ENCODE data around the gene SH3RF3. TPM values are rescaled to one million over a fixed set of nuclear protein-coding genes. Genes with fewer than 3 reads are reported as not detected.
"Not testable (repeated sequence)": the region's sequence is repeated elsewhere in the genome, so short reads cannot be mapped to it uniquely, and the experiment has no call there.

SH3RF3 gene
- polyA plus RNA-seq, 3 donors from 2014 or later, result not detected

DNA sequence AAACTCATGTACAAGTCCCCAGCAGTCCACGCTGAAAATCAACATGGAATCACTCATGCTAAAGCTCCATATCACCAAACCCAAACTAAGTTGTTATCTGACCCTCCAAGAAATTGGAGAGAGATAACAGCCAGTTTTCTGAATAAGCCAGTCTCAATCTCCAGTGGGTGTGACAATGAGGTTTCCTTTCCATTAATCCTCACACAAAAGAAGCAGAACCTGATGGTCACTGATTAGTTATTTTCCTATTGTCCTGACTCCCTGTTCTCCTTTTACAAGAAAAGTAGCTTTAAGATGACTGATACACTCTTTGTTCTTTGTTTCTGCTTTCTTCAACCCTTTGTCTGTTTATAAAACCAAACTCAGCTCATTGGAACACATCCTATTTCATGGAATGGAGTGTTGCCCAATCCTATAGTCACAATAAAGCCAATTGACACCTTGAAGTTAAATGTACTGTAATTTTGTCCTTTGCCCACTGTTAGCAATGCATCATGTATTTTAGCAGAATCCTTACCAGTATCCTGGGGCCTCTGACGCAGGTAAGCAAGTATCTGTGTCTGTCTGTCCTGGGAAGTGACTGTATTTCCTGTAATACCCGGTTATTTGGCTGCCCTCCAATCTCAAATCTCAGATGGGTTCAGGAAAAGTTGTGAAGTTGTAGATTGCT, 30.6 kb upstream of the SH3RF3 start:
- Mint-ChIP-seq H3K4me3 (no peak overlapping the region), H3K9me3 (no peaks in the 10 kb centered on the region), H3K27ac (no peak overlapping the region), H3K4me1 (no peaks in the 10 kb centered on the region), H3K36me3 (peaks cover 0 to 5% (median 0%) of the 10 kb centered on the region in 3 donors), H3K27me3 (ENCODE audit: low read depth in 3 of 3) (peaks cover 0 to 8% (median 3%) of the 10 kb centered on the region in 3 donors)
- no peak for DNase-seq

DNA sequence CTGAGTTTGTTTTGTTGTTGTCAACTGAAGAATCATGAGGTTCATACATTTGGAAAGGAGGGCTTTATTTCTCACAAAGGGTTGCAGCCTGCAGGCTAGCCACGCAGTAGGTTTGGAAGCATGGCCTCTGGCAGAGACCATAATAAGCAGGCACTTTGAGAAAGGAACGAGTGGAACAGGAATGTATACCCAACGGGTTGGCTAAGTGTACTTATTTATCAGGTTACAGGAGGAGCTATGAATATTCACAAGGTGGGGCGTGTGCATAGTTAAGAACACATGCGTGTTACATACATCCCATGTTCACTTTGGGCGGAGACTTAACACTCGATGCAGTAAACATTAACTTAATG, 30.1 kb upstream of the SH3RF3 start:
- H3K27ac Mint-ChIP-seq, result no peak overlapping the region

DNA sequence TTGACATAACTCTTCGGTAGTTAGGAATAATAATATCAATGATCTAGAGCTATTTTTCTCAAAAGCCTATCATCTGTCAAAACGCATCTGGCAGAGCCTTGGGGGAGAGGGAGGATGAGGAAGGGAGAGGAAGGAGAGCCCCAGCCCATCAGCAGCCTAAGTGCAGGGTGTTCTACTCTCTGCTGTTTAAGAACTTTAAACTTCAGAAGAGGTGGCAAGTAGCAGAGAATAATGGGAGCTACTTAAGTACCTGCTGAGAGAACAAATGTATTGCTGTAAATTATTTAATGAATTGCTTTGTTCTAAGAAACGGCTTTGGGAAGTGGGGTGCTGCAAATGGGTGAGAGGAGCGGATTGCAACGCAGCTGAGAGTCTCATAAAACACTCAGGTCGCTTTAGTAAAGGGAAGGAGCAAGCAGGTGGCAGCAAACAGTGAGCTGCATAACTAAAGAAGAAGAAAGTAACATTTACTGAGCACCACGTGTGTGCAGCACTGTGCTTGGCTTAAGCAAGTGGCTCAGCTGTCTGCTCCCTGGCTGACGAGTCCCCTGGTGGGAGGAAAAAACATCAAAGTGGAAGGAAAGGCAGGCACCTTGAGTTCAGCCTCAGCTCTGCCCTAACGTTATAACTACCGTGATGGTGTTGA, 26.3 kb upstream of the SH3RF3 start:
- H3K4me1 Mint-ChIP-seq, result no peaks in the 10 kb centered on the region
- peaks cover 0 to 5% (median 0%) of the 10 kb centered on the region in 3 donors for H3K36me3 Mint-ChIP-seq
- H3K9me3 Mint-ChIP-seq, result no peaks in the 10 kb centered on the region
- H3K4me3 Mint-ChIP-seq, result no peak overlapping the region
- no peak overlapping the region for H3K27ac Mint-ChIP-seq
- no peak for DNase-seq
- peaks cover 2 to 9% (median 6%) of the 10 kb centered on the region in 3 donors for H3K27me3 Mint-ChIP-seq (ENCODE audit: low read depth in 3 of 3)

More for the DNA sequence above, 30.1 kb upstream of the SH3RF3 start:
- H3K4me1 Mint-ChIP-seq, result no peaks in the 10 kb centered on the region
- H3K9me3 Mint-ChIP-seq, result no peaks in the 10 kb centered on the region
- no peak for DNase-seq
- H3K36me3 Mint-ChIP-seq, result peaks cover 0 to 5% (median 0%) of the 10 kb centered on the region in 3 donors
- H3K27me3 Mint-ChIP-seq (ENCODE audit: low read depth in 3 of 3), result peaks cover 0 to 8% (median 3%) of the 10 kb centered on the region in 3 donors
- H3K4me3 Mint-ChIP-seq, result no peak overlapping the region

DNA sequence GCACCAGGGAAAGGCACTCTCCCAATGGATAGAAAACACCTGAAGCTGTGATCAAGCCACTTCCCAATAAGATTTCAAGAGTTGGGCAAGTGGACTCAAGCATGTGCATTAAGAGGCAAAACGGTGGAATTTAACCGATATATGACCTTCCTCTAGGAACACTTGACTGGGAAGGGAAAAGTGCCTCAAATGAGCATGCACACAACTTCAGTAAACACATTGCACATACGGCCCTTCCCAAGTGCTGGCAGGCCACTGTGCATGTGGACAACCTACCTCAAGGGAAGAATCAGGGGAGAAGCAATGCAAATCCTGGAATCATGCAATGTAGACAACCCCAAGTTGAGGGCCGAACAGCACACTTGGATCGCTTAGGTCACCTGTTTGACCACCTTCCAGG, 23.9 kb upstream of the SH3RF3 start:
- H3K4me3 Mint-ChIP-seq, result no peak overlapping the region
- no peak overlapping the region for H3K27ac Mint-ChIP-seq
- no peaks in the 10 kb centered on the region for H3K9me3 Mint-ChIP-seq
- H3K27me3 Mint-ChIP-seq (ENCODE audit: low read depth in 3 of 3), result peaks cover 3 to 7% (median 4%) of the 10 kb centered on the region in 3 donors
- H3K36me3 Mint-ChIP-seq, result no peaks in the 10 kb centered on the region
- H3K4me1 Mint-ChIP-seq, result no peaks in the 10 kb centered on the region
- no peak for DNase-seq

DNA sequence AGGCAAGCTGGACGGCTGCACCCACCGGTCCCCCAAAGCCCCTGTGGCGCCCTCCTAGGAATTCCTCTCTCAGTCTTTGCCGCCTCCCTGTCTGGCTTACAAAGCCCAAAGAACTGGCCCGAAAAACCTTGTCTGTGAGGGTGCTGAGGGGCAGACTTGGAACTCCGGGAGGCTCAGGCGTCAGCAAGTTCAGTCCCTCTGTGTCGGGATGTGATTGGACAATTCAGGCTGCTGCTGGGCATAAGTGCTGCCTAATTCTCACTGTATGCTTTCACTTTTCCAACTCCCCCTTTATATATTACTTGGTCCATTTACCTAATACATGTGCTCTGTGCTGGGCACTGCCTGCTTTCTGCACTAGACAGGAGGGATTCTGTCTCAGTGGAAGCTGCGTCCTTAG, 20.3 kb upstream of the SH3RF3 start:
- Mint-ChIP-seq H3K27me3 (ENCODE audit: low read depth in 3 of 3) (peaks cover 4 to 5% (median 5%) of the 10 kb centered on the region in 3 donors), H3K36me3 (no peaks in the 10 kb centered on the region), H3K27ac (no peak overlapping the region), H3K4me1 (no peaks in the 10 kb centered on the region), H3K9me3 (no peaks in the 10 kb centered on the region), H3K4me3 (no peak overlapping the region)
- DNase-seq, result no peak

DNA sequence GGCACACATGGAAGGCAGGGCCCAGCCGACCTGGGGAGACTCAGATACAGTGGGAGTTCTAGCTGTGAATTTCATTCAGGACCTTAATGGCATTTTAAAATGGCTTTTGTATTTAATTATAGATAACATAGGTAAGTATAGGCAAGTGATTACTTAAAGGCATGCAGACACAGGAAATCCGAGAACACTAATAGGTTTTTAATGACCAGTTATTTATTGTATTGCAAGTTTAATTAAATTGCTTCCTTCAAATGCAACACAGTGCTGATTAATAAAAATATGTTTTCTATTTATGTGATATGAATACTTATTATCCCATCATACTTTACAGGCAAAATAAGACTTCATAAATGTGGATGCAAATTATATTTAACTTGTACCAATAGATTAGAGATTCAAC, 19.7 kb upstream of the SH3RF3 start:
- no peaks in the 10 kb centered on the region for H3K9me3 Mint-ChIP-seq
- no peak overlapping the region for H3K27ac Mint-ChIP-seq
- H3K4me3 Mint-ChIP-seq, result no peak overlapping the region
- no peaks in the 10 kb centered on the region for H3K4me1 Mint-ChIP-seq
- H3K27me3 Mint-ChIP-seq (ENCODE audit: low read depth in 3 of 3), result peaks cover under 1 to 5% (median 3%) of the 10 kb centered on the region in 3 donors
- DNase-seq, result no peak
- H3K36me3 Mint-ChIP-seq, result no peaks in the 10 kb centered on the region

DNA sequence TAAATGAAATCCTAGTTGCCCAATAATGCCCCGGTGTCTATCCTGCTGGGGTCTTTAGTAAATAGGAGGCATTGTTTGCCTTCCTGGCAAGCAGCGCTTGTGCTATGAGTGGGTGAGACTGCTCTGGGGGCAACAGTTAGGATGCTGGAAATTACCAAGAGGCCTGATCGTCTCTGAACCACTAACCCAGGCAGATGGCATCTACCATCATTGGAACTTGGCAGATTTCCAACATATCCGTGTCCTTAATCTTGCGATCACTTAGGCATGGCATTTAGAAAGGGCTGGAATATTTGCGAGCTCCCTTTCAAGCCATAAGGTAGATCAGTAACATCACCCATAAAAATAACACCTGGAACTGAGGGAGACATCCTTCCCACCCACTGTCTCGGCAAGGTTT, 18.8 kb upstream of the SH3RF3 start:
- Mint-ChIP-seq H3K4me3 (no peak overlapping the region), H3K9me3 (no peaks in the 10 kb centered on the region), H3K27ac (no peak overlapping the region)

DNA sequence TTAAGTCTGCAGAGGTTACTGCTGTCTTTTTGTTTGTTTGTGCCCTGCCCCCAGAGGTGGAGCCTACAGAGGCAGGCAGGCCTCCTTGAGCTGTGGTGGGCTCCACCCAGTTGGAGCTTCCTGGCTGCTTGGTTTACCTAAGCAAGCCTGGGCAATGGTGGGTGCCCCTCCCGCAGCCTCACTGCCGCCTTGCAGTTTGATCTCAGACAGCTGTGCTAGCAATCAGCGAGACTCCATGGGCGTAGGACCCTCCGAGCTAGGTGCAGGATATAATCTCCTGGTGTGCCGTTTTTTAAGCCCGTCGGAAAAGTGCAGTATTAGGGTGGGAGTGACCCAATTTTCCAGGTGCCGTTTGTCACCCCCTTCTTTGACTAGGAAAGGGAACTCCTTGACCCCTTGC, 11.8 kb upstream of the SH3RF3 start:
- not testable (repeated sequence) for H3K4me3 Mint-ChIP-seq; H3K4me1 Mint-ChIP-seq; H3K27me3 Mint-ChIP-seq (ENCODE audit: low read depth in 3 of 3); H3K36me3 Mint-ChIP-seq; H3K27ac Mint-ChIP-seq; DNase-seq; H3K9me3 Mint-ChIP-seq

More for the DNA sequence above, 18.8 kb upstream of the SH3RF3 start:
- H3K27me3 Mint-ChIP-seq (ENCODE audit: low read depth in 3 of 3), result peaks cover 3 to 5% (median 5%) of the 10 kb centered on the region in 3 donors
- H3K36me3 Mint-ChIP-seq, result no peaks in the 10 kb centered on the region
- H3K4me1 Mint-ChIP-seq, result no peaks in the 10 kb centered on the region
- DNase-seq, result no peak

DNA sequence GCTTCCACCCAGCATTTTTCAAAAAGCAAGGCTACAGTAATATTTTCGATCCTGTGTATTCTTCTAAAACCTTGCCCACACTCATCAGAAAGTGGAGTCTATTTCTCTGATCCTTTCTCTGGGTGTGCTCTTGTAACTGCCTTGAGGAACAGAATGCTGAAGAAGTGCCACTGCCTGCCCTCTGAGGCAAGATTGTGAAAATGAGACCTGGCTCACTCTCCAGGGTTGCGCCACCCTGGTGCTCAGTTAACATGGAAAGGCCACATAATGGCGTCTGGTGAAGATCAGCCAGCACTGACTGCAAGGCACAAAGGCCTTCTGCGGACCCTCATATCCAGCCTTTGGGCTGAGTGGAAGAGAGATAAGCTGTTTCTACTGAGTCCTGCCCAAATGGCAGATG, 11.2 kb upstream of the SH3RF3 start:
- H3K4me3 Mint-ChIP-seq, result no peak overlapping the region
- no peak for DNase-seq
- no peaks in the 10 kb centered on the region for H3K4me1 Mint-ChIP-seq
- no peaks in the 10 kb centered on the region for H3K36me3 Mint-ChIP-seq
- H3K9me3 Mint-ChIP-seq, result no peaks in the 10 kb centered on the region
- no peak overlapping the region for H3K27ac Mint-ChIP-seq
- peaks cover 0 to 10% (median 6%) of the 10 kb centered on the region in 3 donors for H3K27me3 Mint-ChIP-seq (ENCODE audit: low read depth in 3 of 3)

DNA sequence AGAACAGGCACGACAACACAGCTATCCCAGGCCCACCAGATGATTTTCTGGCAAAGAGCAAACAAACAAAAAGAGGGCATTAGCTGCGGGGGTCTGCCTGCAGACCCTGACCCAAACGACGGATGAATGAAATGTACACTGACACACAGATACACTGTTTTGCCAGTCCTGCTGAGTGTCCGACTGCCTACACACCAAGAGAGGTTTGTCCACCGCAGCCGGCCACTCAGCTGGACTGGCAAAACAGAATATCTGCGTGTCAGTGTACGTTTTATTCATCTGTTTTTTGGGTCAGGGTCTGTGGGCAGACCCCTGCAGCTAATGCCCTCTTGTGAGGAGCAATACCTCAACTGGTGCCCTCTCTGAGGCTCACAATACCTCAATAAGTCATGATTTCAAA, 10.7 kb upstream of the SH3RF3 start:
- no peak for DNase-seq
- H3K36me3 Mint-ChIP-seq, result no peaks in the 10 kb centered on the region
- H3K27me3 Mint-ChIP-seq (ENCODE audit: low read depth in 3 of 3), result peaks cover 0 to 12% (median 6%) of the 10 kb centered on the region in 3 donors
- no peak overlapping the region for H3K4me3 Mint-ChIP-seq
- H3K4me1 Mint-ChIP-seq, result no peaks in the 10 kb centered on the region
- H3K9me3 Mint-ChIP-seq, result no peaks in the 10 kb centered on the region
- H3K27ac Mint-ChIP-seq, result no peak overlapping the region

DNA sequence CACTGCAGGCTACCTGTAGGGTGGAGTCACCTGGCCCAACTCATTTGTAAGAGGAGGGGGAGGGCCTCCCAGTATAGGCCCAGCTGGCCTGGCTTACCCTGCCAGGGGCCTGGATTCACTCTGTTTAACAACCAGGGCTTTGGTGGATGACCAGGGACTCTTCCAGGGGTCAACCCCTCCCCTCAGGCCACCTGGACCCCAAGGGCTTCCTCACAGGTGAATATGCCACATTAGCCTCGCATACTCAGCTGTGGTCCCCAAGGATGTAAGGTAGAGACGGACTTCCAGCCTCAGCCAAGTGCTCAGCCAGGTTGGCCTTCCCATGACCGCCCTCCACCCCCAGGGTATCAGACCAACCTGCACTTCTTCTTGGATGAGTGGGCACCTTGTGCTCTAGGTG, 8.8 kb upstream of the SH3RF3 start:
- no peak overlapping the region for H3K27ac Mint-ChIP-seq
- H3K27me3 Mint-ChIP-seq (ENCODE audit: low read depth in 3 of 3), result peaks cover 0 to 13% (median 3%) of the 10 kb centered on the region in 3 donors
- DNase-seq, result no peak
- H3K9me3 Mint-ChIP-seq, result no peaks in the 10 kb centered on the region
- no peaks in the 10 kb centered on the region for H3K36me3 Mint-ChIP-seq
- no peak overlapping the region for H3K4me3 Mint-ChIP-seq
- H3K4me1 Mint-ChIP-seq, result no peaks in the 10 kb centered on the region

DNA sequence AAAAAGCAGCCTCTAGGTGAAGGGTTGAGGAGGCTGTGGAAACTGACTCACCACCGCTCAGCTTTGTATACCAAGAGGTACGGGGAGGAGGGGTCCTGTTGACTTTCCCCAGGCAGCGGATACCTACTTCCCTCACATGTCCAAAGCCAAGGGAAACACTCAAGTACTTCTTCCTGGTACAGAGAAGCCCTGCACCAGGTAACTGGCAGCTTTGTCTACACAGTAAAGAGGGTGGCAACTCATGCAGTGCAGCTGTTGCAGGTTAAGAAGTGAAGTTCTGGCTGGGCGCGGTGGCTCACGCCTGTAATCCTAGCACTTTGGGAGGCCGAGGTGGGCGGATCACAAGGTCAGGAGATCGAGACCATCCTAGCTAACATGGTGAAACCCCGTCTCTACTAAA, 8.3 kb upstream of the SH3RF3 start:
- not testable (repeated sequence) for H3K4me3 Mint-ChIP-seq, DNase-seq, H3K4me1 Mint-ChIP-seq

DNA sequence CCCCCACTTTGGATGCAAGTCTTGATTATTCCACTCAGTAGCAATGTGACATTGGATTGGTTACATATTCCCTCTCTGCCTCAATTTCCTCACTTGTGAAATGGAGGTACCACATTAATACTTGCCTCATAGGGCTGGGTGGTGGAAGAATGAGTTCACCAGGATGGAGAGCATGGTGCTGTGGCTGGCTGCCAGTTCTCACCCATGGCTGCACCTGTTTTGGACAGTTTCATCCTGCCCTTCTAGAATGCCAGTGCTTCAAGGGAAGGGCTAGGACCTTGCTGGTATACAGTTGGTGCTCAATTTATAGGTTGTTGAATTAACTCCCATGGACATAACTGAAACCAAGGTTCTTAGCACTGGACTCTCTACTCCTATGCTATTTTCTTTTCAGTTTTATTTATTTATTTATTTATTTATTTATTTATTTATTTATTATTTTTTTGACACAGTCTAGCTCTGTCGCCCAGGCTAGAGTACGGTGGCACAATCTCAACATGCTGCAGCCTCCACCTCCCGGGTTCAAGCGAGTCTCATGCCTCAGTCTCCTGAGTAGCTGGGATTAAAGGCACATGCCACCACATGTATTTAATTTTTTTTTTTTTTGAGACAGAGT, 5.3 kb upstream of the SH3RF3 start:
- no peaks in the 10 kb centered on the region for H3K36me3 Mint-ChIP-seq
- H3K27ac Mint-ChIP-seq, result no peak overlapping the region
- peaks cover 5 to 8% of the 10 kb centered on the region in 2 donors for H3K4me1 Mint-ChIP-seq
- no peak overlapping the region for H3K4me3 Mint-ChIP-seq
- peaks cover 10 to 12% (median 10%) of the 10 kb centered on the region in 3 donors for H3K27me3 Mint-ChIP-seq (ENCODE audit: low read depth in 3 of 3)
- no peaks in the 10 kb centered on the region for H3K9me3 Mint-ChIP-seq
- DNase-seq, result no peak

More for the DNA sequence above, 8.3 kb upstream of the SH3RF3 start:
- H3K27ac Mint-ChIP-seq, H3K36me3 Mint-ChIP-seq, H3K9me3 Mint-ChIP-seq: not testable (repeated sequence)
- peaks cover 0 to 14% (median 3%) of the 10 kb centered on the region in 3 donors for H3K27me3 Mint-ChIP-seq (ENCODE audit: low read depth in 3 of 3)

DNA sequence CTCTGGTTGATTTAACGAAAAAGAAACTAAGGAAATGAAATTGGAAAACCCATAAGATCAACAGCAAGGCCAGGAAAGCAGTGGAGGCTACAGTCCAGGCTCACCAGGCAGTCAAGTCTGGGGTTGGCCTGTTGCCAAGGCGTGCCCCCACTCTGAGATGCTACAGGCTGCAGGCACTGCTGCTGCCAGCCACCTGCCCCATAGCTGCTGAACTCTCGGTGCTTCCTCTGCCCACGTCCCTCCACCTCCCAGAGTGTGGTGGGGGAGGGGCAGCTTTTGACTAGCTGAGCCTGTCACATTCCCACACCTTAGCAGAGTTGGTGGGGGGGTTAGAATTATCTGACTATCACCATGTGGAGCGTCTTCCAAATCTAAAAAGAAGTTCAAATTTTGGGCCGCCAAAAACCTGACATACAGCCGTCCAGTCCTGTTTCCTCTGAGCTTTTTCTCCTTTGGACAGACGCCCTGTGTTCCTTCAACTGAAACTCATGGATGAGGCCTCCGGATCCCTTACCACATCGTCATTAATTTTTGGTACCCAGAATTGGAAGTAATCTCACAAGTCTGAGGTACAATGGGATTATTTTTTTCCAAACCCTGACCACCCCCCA, 3.9 kb upstream of the SH3RF3 start:
- H3K4me1 Mint-ChIP-seq, result peaks cover 6 to 10% of the 10 kb centered on the region in 2 donors
- no peaks in the 10 kb centered on the region for H3K36me3 Mint-ChIP-seq
- peaks cover 0 to under 1% (median 0%) of the 10 kb centered on the region in 6 donors for H3K9me3 Mint-ChIP-seq
- peaks cover 10 to 13% (median 12%) of the 10 kb centered on the region in 3 donors for H3K27me3 Mint-ChIP-seq (ENCODE audit: low read depth in 3 of 3)
- no peak overlapping the region for H3K4me3 Mint-ChIP-seq
- no peak for DNase-seq
- H3K27ac Mint-ChIP-seq, result no peak overlapping the region
